Fibroblast of skin of scalp (primary cell): ENCODE results near the gene FKBP2. TPM values are rescaled to one million over a fixed set of nuclear protein-coding genes. Genes with fewer than 3 reads are reported as not detected.

ENCODE experiments used
- DNase-seq: peaks from one replicate; pipeline ENCODE4 v3.0.0-alpha.2; 2013
- polyA plus RNA-seq, 2 experiments: library from polyadenylated mRNA; unstranded; fragments of 120-200 nt; gene quantifications; one replicate each; pipeline ENCODE4 v1.2.1, GENCODE V29; 2013; ENCODE audit not compliant: insufficient read length in 2 of 2

The FKBP2 gene
- 75.1 TPM for polyA plus RNA-seq (2013, experiment 1 of 2; ENCODE audit: insufficient read length)
- polyA plus RNA-seq (2013, experiment 2 of 2; ENCODE audit: insufficient read length): 66.4 TPM

- DNase-seq: peak; percentile 98
These were observed at the start of gene FKBP2 for GRCh38 chr11:64240435-64241240. TSS of gene FKBP2 (plus strand) at chr11:64241095. CDS start at chr11:64242388, 1,293 bp downstream.

- no peak for DNase-seq
These were observed 48.5 kb upstream of the FKBP2 start for GRCh38 chr11:64192434-64192833.

- no peak for DNase-seq
These were observed 44.3 kb upstream of the FKBP2 start for GRCh38 chr11:64196626-64197025.

- DNase-seq: no peak
These were observed 42.4 kb upstream of the FKBP2 start for GRCh38 chr11:64198511-64198910.

- no peak for DNase-seq
These were observed 39.4 kb upstream of the FKBP2 start for GRCh38 chr11:64201543-64201942.

- DNase-seq: no peak
These were observed 37.9 kb upstream of the FKBP2 start for GRCh38 chr11:64202992-64203391.

- DNase-seq: no peak
These were observed 37.3 kb upstream of the FKBP2 start for GRCh38 chr11:64203421-64204079.

GRCh38 chr11:64204080-64204440, 36.8 kb upstream of the FKBP2 start:
- no peak for DNase-seq

- peak; percentile 95 for DNase-seq
These were observed 36.4 kb upstream of the FKBP2 start for GRCh38 chr11:64204464-64204989.

- DNase-seq: no peak
These were observed 34.2 kb upstream of the FKBP2 start, which contains the start of gene FERMT3 for GRCh38 chr11:64206457-64207255. TSS of gene FERMT3 (plus strand) at chr11:64206721. CDS start at chr11:64207365, 644 bp downstream.

GRCh38 chr11:64207256-64208085, 33.4 kb upstream of the FKBP2 start:
- DNase-seq: peak; percentile 82

GRCh38 chr11:64208086-64208795, 32.7 kb upstream of the FKBP2 start:
- DNase-seq: no peak

- DNase-seq: no peak
These were observed 31.9 kb upstream of the FKBP2 start for GRCh38 chr11:64208796-64209562.

GRCh38 chr11:64209563-64209843, 31.4 kb upstream of the FKBP2 start:
- no peak for DNase-seq

- DNase-seq: no peak
These were observed 30.4 kb upstream of the FKBP2 start for GRCh38 chr11:64210301-64211020.

GRCh38 chr11:64211181-64211872, 29.6 kb upstream of the FKBP2 start:
- DNase-seq: no peak

- DNase-seq: no peak
These were observed 24.0 kb upstream of the FKBP2 start for GRCh38 chr11:64216879-64217278.

- DNase-seq: no peak
These were observed 22.1 kb upstream of the FKBP2 start for GRCh38 chr11:64218628-64219353.

- DNase-seq: no peak
These were observed 21.6 kb upstream of the FKBP2 start for GRCh38 chr11:64219354-64219684.
